ENCODE measurements around the gene ATF1. TPM values are rescaled to one million over a fixed set of nuclear protein-coding genes. Genes with fewer than 3 reads are reported as not detected.

The ATF1 gene
- total and polyA plus RNA-seq, 8 donors: 0.58 to 42.0 (median 14.5) TPM

DNA sequence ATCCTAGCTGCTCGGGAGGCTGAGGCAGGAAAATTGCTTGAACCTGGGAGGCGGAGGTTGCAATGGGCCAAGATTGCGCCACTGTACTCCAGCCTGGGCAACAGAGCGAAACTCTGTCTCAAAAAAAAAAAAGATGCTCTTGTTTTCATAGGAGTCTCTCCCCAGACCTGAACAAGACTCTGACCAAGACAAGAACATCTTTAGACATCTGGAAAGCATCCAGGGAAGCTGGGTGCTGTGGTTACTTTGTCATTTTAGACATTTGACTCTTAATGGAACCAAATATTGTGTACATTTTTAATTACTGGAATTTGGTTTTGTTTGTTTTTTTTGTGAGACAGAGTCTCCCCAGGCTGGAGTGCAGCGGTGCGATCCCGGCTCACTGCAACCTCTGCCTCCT is 21.1 kb upstream of the ATF1 start:
- H3K4me3 ChIP-seq: no peak overlapping the region
- TF ChIP-seq POLR2AphosphoS5 (IDR thresholded peaks at IDR 0.05) (no peak), POLR2A (IDR thresholded peaks at IDR 0.05) (no peak), EP300 (IDR thresholded peaks at IDR 0.05) (no peak)
- TF ChIP-seq, protein P1, sequence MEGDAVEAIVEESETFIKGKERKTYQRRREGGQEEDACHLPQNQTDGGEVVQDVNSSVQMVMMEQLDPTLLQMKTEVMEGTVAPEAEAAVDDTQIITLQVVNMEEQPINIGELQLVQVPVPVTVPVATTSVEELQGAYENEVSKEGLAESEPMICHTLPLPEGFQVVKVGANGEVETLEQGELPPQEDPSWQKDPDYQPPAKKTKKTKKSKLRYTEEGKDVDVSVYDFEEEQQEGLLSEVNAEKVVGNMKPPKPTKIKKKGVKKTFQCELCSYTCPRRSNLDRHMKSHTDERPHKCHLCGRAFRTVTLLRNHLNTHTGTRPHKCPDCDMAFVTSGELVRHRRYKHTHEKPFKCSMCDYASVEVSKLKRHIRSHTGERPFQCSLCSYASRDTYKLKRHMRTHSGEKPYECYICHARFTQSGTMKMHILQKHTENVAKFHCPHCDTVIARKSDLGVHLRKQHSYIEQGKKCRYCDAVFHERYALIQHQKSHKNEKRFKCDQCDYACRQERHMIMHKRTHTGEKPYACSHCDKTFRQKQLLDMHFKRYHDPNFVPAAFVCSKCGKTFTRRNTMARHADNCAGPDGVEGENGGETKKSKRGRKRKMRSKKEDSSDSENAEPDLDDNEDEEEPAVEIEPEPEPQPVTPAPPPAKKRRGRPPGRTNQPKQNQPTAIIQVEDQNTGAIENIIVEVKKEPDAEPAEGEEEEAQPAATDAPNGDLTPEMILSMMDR (IDR thresholded peaks at IDR 0.05): no peak
- intact Hi-C loops (cut with DNase I; ENCODE audit: low total_unique reads): no loop called here
- no peaks in the 10 kb centered on the region for H3K4me1 ChIP-seq
- WGBS, 5 donors: 88 to 99% (median 97%) methylated on average over 7 of the region's 7 CpGs
- no peaks in the 10 kb centered on the region for H3K27me3 ChIP-seq
- H3K36me3 ChIP-seq: peaks cover 61 to 98% (median 98%) of the 10 kb centered on the region in 4 donors
- no peaks in the 10 kb centered on the region for H3K9me3 ChIP-seq
- H3K27ac ChIP-seq: no peak overlapping the region
- DNase-seq: no peak

DNA sequence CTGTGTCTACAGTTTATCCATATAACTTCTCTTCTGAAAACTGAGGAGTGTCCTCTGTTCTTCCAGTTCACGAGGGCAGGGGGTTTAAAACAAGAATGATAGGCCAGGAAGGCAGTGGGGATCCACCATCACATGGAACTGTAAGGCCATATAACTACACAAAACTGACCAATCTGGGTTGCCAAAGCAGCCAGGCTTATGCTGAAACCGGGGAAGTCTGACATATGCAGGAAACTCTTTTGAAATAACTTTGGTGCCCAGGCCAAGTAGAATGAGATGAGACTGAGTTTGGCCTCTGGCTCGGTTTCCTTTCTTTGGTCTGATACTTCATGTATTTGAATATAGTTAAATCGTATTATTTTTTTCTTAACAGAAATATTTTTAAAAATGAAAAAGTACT is 18.0 kb upstream of the ATF1 start:
- H3K27ac ChIP-seq: no peak overlapping the region
- TF ChIP-seq EP300 (IDR thresholded peaks at IDR 0.05) (no peak), POLR2AphosphoS5 (IDR thresholded peaks at IDR 0.05) (no peak), POLR2A (IDR thresholded peaks at IDR 0.05) (no peak)
- TF ChIP-seq, protein P1 (IDR thresholded peaks at IDR 0.05): no peak
- H3K9me3 ChIP-seq: no peaks in the 10 kb centered on the region
- H3K4me3 ChIP-seq: no peak overlapping the region
- H3K4me1 ChIP-seq: no peaks in the 10 kb centered on the region
- peaks cover 32 to 96% (median 87%) of the 10 kb centered on the region in 4 donors for H3K36me3 ChIP-seq
- no peak for DNase-seq
- 68 to 88% (median 80%) methylated on average over 4 of the region's 4 CpGs for WGBS, 5 donors
- intact Hi-C loops (cut with DNase I; ENCODE audit: low total_unique reads): no loop called here
- no peaks in the 10 kb centered on the region for H3K27me3 ChIP-seq

DNA sequence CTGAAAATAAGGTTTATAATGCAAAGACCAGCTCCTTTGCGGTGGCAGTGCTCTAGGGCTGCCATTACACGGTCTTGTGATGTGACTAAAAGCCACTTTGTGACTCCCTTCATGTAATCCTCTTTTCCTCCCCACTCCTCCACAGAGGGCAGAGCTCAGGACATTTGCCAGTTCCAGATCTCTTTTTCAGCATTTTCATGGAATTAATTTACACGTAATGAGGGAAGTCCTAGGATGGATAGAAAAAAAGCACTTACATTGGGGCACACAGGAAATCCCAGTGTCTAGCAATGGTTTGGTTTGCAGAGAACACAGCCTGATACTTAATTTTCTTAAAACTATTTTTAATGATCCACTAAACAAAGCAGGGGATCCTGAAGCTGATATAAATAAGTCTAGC is 17.5 kb upstream of the ATF1 start:
- H3K27me3 ChIP-seq: no peaks in the 10 kb centered on the region
- no peak overlapping the region for H3K27ac ChIP-seq
- no peak for DNase-seq
- intact Hi-C loops (cut with DNase I; ENCODE audit: low total_unique reads): no loop called here
- no peak overlapping the region for H3K4me3 ChIP-seq
- H3K36me3 ChIP-seq: peaks cover 26 to 92% (median 81%) of the 10 kb centered on the region in 4 donors
- 86 to 90% (median 87%) methylated on average over 3 of the region's 3 CpGs for WGBS, 5 donors
- H3K9me3 ChIP-seq: no peaks in the 10 kb centered on the region
- TF ChIP-seq POLR2A (IDR thresholded peaks at IDR 0.05): no peak
- TF ChIP-seq EP300 (IDR thresholded peaks at IDR 0.05): no peak
- TF ChIP-seq POLR2AphosphoS5 (IDR thresholded peaks at IDR 0.05): no peak
- TF ChIP-seq, protein P1 (IDR thresholded peaks at IDR 0.05): no peak
- no peaks in the 10 kb centered on the region for H3K4me1 ChIP-seq

DNA sequence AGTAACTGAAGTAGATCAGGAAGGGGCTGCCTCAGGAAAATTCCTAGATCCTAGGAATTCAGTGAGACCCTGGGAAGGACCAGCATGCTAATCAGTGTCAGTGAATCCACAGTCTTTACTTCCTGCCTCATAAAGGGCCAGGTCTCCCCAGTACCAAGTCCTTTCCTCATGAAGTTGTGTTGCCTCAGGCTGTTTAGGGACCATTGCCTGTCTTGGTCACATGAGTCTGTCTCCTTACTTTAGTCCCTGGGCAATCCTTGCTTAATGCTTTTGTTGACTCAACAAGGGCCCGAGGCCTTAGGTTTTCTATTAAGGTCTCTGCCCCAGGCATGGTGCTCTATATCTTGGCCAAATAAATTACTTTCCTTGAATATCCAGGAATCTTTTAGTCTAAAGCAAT is 16.1 kb upstream of the ATF1 start:
- no peak for DNase-seq
- no peaks in the 10 kb centered on the region for H3K27me3 ChIP-seq
- intact Hi-C loops (cut with DNase I; ENCODE audit: low total_unique reads): no loop called here
- TF ChIP-seq POLR2AphosphoS5 (IDR thresholded peaks at IDR 0.05): no peak
- TF ChIP-seq, protein P1 (IDR thresholded peaks at IDR 0.05): no peak
- TF ChIP-seq EP300 (IDR thresholded peaks at IDR 0.05): no peak
- no peak for TF ChIP-seq POLR2A (IDR thresholded peaks at IDR 0.05)
- peaks cover 21 to 78% (median 67%) of the 10 kb centered on the region in 4 donors for H3K36me3 ChIP-seq
- H3K4me1 ChIP-seq: no peaks in the 10 kb centered on the region
- WGBS, 5 donors: 75 to 100% (median 86%) methylated on average over 1 of the region's 1 CpG
- no peak overlapping the region for H3K27ac ChIP-seq
- no peak overlapping the region for H3K4me3 ChIP-seq
- H3K9me3 ChIP-seq: no peaks in the 10 kb centered on the region

Measured in stomach (tissue), 9 donors.